ENCODE results near the gene COL7A1. TPM values are rescaled to one million over a fixed set of nuclear protein-coding genes. Genes with fewer than 3 reads are reported as not detected.

COL7A1 gene
- total and polyA plus RNA-seq, 2 donors (not counting 1 experiment from before 2014, with no cell fraction given) = 0.75 to 2.1 TPM

DNA sequence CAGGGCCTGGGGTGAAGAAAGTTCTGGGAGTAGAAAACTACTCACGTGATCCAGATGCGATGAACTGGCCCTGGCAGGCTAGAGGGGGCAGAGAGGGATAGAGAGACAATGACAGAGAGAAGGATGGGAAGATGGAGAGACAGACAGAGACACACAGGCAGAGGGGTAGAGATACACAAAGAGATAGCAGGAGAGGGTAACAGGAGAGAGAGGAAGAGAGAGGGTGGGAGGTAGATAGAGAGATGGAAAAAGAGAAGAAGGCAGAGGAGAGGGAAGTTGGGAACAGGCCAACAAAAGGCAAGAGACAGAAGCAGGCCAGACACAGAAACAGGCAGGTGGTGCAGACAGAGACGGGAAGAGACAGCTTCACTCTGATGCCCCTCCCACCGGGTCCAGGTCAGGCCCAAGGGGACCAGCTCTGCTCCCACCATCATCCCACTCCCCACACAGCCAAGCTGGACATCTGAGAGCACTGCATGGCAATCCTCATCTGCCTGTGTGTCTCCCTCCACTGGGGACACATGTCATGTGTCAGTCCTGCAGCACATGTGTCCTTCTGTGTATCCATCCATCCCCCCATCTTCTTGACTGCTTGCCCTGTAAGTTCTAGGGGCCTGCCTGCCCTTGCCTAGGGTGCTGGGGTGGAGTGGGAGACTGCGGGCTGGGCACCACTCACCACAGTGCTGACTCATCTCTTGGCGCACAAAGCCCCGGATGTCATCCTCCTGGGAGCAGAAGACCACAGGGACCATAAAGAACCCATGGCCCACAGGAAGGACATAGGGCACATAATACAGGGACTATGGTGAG, 29.3 kb downstream of the COL7A1 start:
- H3K9ac ChIP-seq (ENCODE audit: low read length) = no peak overlapping the region
- peaks cover 2 to 4% of the 10 kb centered on the region in 2 donors for H3K4me1 ChIP-seq (ENCODE audit: control insufficient read depth in 2 of 2, insufficient read depth in 2 of 2, low read length in 2 of 2)
- H2AFZ ChIP-seq (ENCODE audit: insufficient read depth, low read depth, low read length, poor library complexity, severe bottlenecking) = no peak overlapping the region
- WGBS (ENCODE audit: insufficient coverage) = 64% methylated on average over 6 of the region's 7 CpGs
- H3K36me3 ChIP-seq (replicated peaks in 1 of 2; ENCODE audit: control extremely low read depth in 1 of 2, control insufficient read depth in 1 of 2, extremely low read depth in 1 of 2, insufficient read depth in 2 of 2, low read length in 1 of 2) = no peaks in the 10 kb centered on the region
- TF ChIP-seq, protein P1, sequence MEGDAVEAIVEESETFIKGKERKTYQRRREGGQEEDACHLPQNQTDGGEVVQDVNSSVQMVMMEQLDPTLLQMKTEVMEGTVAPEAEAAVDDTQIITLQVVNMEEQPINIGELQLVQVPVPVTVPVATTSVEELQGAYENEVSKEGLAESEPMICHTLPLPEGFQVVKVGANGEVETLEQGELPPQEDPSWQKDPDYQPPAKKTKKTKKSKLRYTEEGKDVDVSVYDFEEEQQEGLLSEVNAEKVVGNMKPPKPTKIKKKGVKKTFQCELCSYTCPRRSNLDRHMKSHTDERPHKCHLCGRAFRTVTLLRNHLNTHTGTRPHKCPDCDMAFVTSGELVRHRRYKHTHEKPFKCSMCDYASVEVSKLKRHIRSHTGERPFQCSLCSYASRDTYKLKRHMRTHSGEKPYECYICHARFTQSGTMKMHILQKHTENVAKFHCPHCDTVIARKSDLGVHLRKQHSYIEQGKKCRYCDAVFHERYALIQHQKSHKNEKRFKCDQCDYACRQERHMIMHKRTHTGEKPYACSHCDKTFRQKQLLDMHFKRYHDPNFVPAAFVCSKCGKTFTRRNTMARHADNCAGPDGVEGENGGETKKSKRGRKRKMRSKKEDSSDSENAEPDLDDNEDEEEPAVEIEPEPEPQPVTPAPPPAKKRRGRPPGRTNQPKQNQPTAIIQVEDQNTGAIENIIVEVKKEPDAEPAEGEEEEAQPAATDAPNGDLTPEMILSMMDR (IDR thresholded peaks at IDR 0.05) = no peak
- no peak for TF ChIP-seq EZH2 (IDR thresholded peaks at IDR 0.05; ENCODE audit: borderline replicate concordance, insufficient read depth, low read depth, low read length, poor library complexity, severe bottlenecking)
- H3K27ac ChIP-seq (ENCODE audit: low read length in 2 of 2) = no peak overlapping the region
- no peaks in the 10 kb centered on the region for H3K9me3 Mint-ChIP-seq (ENCODE audit: insufficient read depth)
- peaks cover 2% of the 10 kb centered on the region for H3K4me1 Mint-ChIP-seq
- no peaks in the 10 kb centered on the region for H3K79me2 ChIP-seq (ENCODE audit: control insufficient read depth, insufficient read depth, low read length)
- intact Hi-C loops (cut with micrococcal nuclease) = no loop called here
- H3K4me3 ChIP-seq (ENCODE audit: control extremely low read depth in 1 of 5, extremely low read depth in 1 of 5, insufficient read depth in 1 of 5, low read depth in 2 of 5, low read length in 4 of 5) = no peak overlapping the region
- H3K27me3 ChIP-seq (replicated peaks in 1 of 4; ENCODE audit: control extremely low read depth in 1 of 4, control insufficient read depth in 3 of 4, insufficient read depth in 4 of 4, low read length in 3 of 4) = no peaks in the 10 kb centered on the region
- H3K9me3 ChIP-seq (ENCODE audit: control extremely low read depth in 1 of 3, control insufficient read depth in 2 of 3, insufficient read depth in 1 of 3, low read length in 2 of 3) = no peaks in the 10 kb centered on the region
- H3K4me3 Mint-ChIP-seq = no peak overlapping the region
- H3K27me3 Mint-ChIP-seq = no peaks in the 10 kb centered on the region
- no peak overlapping the region for H3K27ac Mint-ChIP-seq
- ATAC-seq (ENCODE audit: low read depth) (no peak), DNase-seq (no peak)
- no peaks in the 10 kb centered on the region for H4K20me1 ChIP-seq (ENCODE audit: control insufficient read depth, insufficient read depth, low read length, poor library complexity, severe bottlenecking)
- H3K4me2 ChIP-seq (replicated peaks; ENCODE audit: low read depth, low read length, poor library complexity, severe bottlenecking) = no peak overlapping the region
- ChIA-PET CTCF (no interaction called here), POLR2A (no interaction called here)

- Mint-ChIP-seq H3K27me3 (no peaks in the 10 kb centered on the region), H3K4me3 (no peak overlapping the region), H3K27ac (no peak overlapping the region), H3K4me1 (peaks cover 7% of the 10 kb centered on the region), H3K9me3 (ENCODE audit: insufficient read depth) (no peaks in the 10 kb centered on the region)
- Histone ChIP-seq H3K9ac (ENCODE audit: low read length) (no peak overlapping the region), H3K4me3 (ENCODE audit: control extremely low read depth in 1 of 5, extremely low read depth in 1 of 5, insufficient read depth in 1 of 5, low read depth in 2 of 5, low read length in 4 of 5) (no peak overlapping the region), H3K9me3 (ENCODE audit: control extremely low read depth in 1 of 3, control insufficient read depth in 2 of 3, insufficient read depth in 1 of 3, low read length in 2 of 3) (no peaks in the 10 kb centered on the region), H3K27ac (ENCODE audit: low read length in 2 of 2) (no peak overlapping the region), H2AFZ (ENCODE audit: insufficient read depth, low read depth, low read length, poor library complexity, severe bottlenecking) (no peak overlapping the region), H3K4me1 (ENCODE audit: control insufficient read depth in 2 of 2, insufficient read depth in 2 of 2, low read length in 2 of 2) (peaks cover 9 to 10% of the 10 kb centered on the region in 2 donors), H4K20me1 (ENCODE audit: control insufficient read depth, insufficient read depth, low read length, poor library complexity, severe bottlenecking) (no peaks in the 10 kb centered on the region), H3K36me3 (replicated peaks in 1 of 2; ENCODE audit: control extremely low read depth in 1 of 2, control insufficient read depth in 1 of 2, extremely low read depth in 1 of 2, insufficient read depth in 2 of 2, low read length in 1 of 2) (no peaks in the 10 kb centered on the region), H3K27me3 (replicated peaks in 1 of 4; ENCODE audit: control extremely low read depth in 1 of 4, control insufficient read depth in 3 of 4, insufficient read depth in 4 of 4, low read length in 3 of 4) (no peaks in the 10 kb centered on the region), H3K79me2 (ENCODE audit: control insufficient read depth, insufficient read depth, low read length) (no peaks in the 10 kb centered on the region), H3K4me2 (replicated peaks; ENCODE audit: low read depth, low read length, poor library complexity, severe bottlenecking) (no peak overlapping the region)
- ChIA-PET POLR2A (no interaction called here), CTCF (no interaction called here)
- ATAC-seq (ENCODE audit: low read depth) (no peak), DNase-seq (no peak)
- no peak for TF ChIP-seq EZH2 (IDR thresholded peaks at IDR 0.05; ENCODE audit: borderline replicate concordance, insufficient read depth, low read depth, low read length, poor library complexity, severe bottlenecking)
- TF ChIP-seq, protein P1 (IDR thresholded peaks at IDR 0.05) = no peak
- intact Hi-C loops (cut with micrococcal nuclease) = no loop called here
- 95% methylated on average over 11 of the region's 11 CpGs for WGBS (ENCODE audit: insufficient coverage)
Observed at GRCh38 chr3:48565186-48565585, 29.9 kb downstream of the COL7A1 start.

All from B cell (primary cell).